Kidney (tissue), 14 donors: Measurements from ENCODE around the gene HSD11B1L. TPM values are rescaled to one million over a fixed set of nuclear protein-coding genes. Genes with fewer than 3 reads are reported as not detected.
A peak's percentile ranks its signal among the peaks of the same experiment; 100 is the strongest.
"Not testable (repeated sequence)": the region's sequence is repeated elsewhere in the genome, so short reads cannot be mapped to it uniquely, and the experiment has no call there.

Experiments
- DNase-seq, 5 donors: peaks; one replicate each; pipeline ENCODE4 v3.0.0-alpha.2; 2013 to 2020
- FAIRE-seq: peaks from 2 replicates; lab custom pipeline; 2012; peaks lifted over from hg19 to GRCh38; lab: Jason Lieb, UNC
- H3K27ac ChIP-seq, 2 donors: one replicate each; pipeline ENCODE4 v1.7.0; 2013; ENCODE audit warnings: low read depth in 2 of 2, low read length in 2 of 2, inconsistent platforms in 1 of 2
- H3K27me3 ChIP-seq: one replicate; pipeline ENCODE4 v1.7.1; 2013; ENCODE audit warnings: low read length, inconsistent platforms; ENCODE audit not compliant: control insufficient read depth, insufficient read depth
- H3K36me3 ChIP-seq, 3 donors: one replicate each; pipeline versions ENCODE4 v1.7.0 to v1.7.1; 2013; ENCODE audit warnings: low read length in 3 of 3, control low read depth in 1 of 3, inconsistent platforms in 1 of 3; ENCODE audit not compliant: insufficient read depth in 3 of 3, control insufficient read depth in 2 of 3
- H3K4me1 ChIP-seq, 3 donors: one replicate each; pipeline versions ENCODE4 v1.7.0 to v1.7.1; 2013; ENCODE audit warnings: low read length in 3 of 3, inconsistent platforms in 1 of 3, low read depth in 1 of 3; ENCODE audit not compliant: control insufficient read depth in 2 of 3, insufficient read depth in 2 of 3
- H3K4me3 ChIP-seq, 3 donors: one replicate each; pipeline versions ENCODE4 v1.7.0 to v1.8.1; 2013; ENCODE audit warnings: low read length in 3 of 3, control low read depth in 1 of 3, inconsistent platforms in 1 of 3
- H3K9ac ChIP-seq, 3 donors: one replicate each; pipeline versions ENCODE4 v1.7.0 to v1.7.1; 2013; ENCODE audit warnings: low read length in 3 of 3, control low read depth in 1 of 3, inconsistent platforms in 1 of 3
- H3K9me3 ChIP-seq, 3 donors: one replicate each; pipeline versions ENCODE4 v1.7.0 to v1.7.1; 2013; ENCODE audit warnings: low read length in 3 of 3, control low read depth in 1 of 3, inconsistent platforms in 1 of 3; ENCODE audit not compliant: control insufficient read depth in 2 of 3, insufficient read depth in 1 of 3
- CTCF ChIP-seq: IDR thresholded peaks from 3 replicates; pipeline ENCODE4 v1.5.1; 2012; ENCODE audit warnings: mild to moderate bottlenecking, moderate library complexity, borderline replicate concordance; ENCODE audit not compliant: insufficient read depth; ENCODE audit errors: extremely low read depth
- intact Hi-C: fragments of 100-400 bp; cut with DNase I; formaldehyde crosslinking; loops from one replicate; pipeline ENCODE4 v1.11.1; 2022
- polyA plus RNA-seq: library from polyadenylated mRNA; stranded (reverse); fragments of 350-450 nt; fragmentation: Illumina TruSeq; extraction: RNeasy Lipid Tissue Mini Kit (QIAGEN cat#74804); gene quantifications from one replicate; pipeline ENCODE4 v1.2.3, GENCODE V29; 2014; ENCODE audit warnings: low read depth, low replicate concordance; ENCODE audit not compliant: insufficient read depth
- total RNA-seq: library from RNA; stranded (reverse); fragmentation: NEBNext Ultra II Directional; extraction: Animal tissue kit (Norgen Biotek cat#: 25700); gene quantifications from one replicate; pipeline ENCODE4 v1.2.1, GENCODE V29; 2021
- donor health status: control.
- donor health status: control.
- donor health status: control.
- donor health status: control.
- donor health status: control.
- donor health status: DM: yes; HTN: yes; CAD: no.
- donor health status: Normal renal cell carcinoma (clear cell type).

Gene HSD11B1L
- total and polyA plus RNA-seq, 2 donors from 2014 or later, result 7.8 to 29.9 TPM

- Histone ChIP-seq H3K4me1 (peaks cover 0 to 13% (median 4%) of the 10 kb centered on the region in 3 donors), H3K9me3 (no peaks in the 10 kb centered on the region), H3K27ac (no peak overlapping the region), H3K27me3 (no peaks in the 10 kb centered on the region), H3K4me3 (peak overlapping the region in 2 of 3 donors; percentile 24 to 61), H3K36me3 (peaks cover 1 to 8% (median 6%) of the 10 kb centered on the region in 3 donors), H3K9ac (no peak overlapping the region)
- intact Hi-C loops, result no loop called here
- FAIRE-seq (no peak), DNase-seq (no peak)
- no peak for TF ChIP-seq CTCF
Measured at GRCh38 chr19:5687360-5688198, 6.8 kb downstream of the HSD11B1L start.

GRCh38 chr19:5688262-5688881 is 7.5 kb downstream of the HSD11B1L start:
- H3K4me1 ChIP-seq, result peaks cover 0 to 14% (median 4%) of the 10 kb centered on the region in 3 donors
- H3K9me3 ChIP-seq, H3K27ac ChIP-seq, H3K4me3 ChIP-seq, H3K9ac ChIP-seq, intact Hi-C loops, FAIRE-seq, H3K27me3 ChIP-seq: not testable (repeated sequence)
- peak in 1 of 5 donors; percentile 72 for DNase-seq
- peaks cover 2 to 15% (median 7%) of the 10 kb centered on the region in 3 donors for H3K36me3 ChIP-seq

- Histone ChIP-seq H3K27ac (peak within 1 kb of the TSS; percentile 66 to 89), H3K9me3 (no peaks in the 10 kb centered on the region), H3K9ac (peak within 1 kb of the TSS; percentile 35 to 86 (median 67)), H3K4me1 (peaks cover 0 to 14% (median 4%) of the 10 kb centered on the region in 3 donors), H3K36me3 (peaks cover 2 to 19% (median 9%) of the 10 kb centered on the region in 3 donors), H3K27me3 (no peaks in the 10 kb centered on the region), H3K4me3 (peak within 1 kb of the TSS; percentile 53 to 83 (median 76))
- peak; percentile 98 to 99 (median 99) for DNase-seq
- intact Hi-C loops, result no loop called here
- FAIRE-seq, result no peak
- TF ChIP-seq CTCF, result peak; percentile 93
Measured at GRCh38 chr19:5690125-5690954, 9.5 kb downstream of the HSD11B1L start, which contains the start of gene RPL36. TSS of gene RPL36 (plus strand) at chr19:5690295. CDS start at chr19:5690508, 213 bp downstream.
